ENCODE results near the gene SRRM2. TPM values are rescaled to one million over a fixed set of nuclear protein-coding genes. Genes with fewer than 3 reads are reported as not detected.

Gene SRRM2
- total RNA-seq, 1 experiment from 2014 or later = 127 TPM

GRCh38 chr16:2756288-2757015 is 4.0 kb downstream of the SRRM2 start:
- no peaks in the 10 kb centered on the region for H3K9me2 ChIP-seq (replicated peaks; ENCODE audit: insufficient read depth, low read length)
- H3K79me2 ChIP-seq (ENCODE audit: low read length) = peaks cover 85% of the 10 kb centered on the region
- H2AFZ ChIP-seq (ENCODE audit: low read length) = no peak overlapping the region
- no peak overlapping the region for H3K4me2 ChIP-seq (ENCODE audit: low read depth, low read length, poor library complexity, severe bottlenecking)
- peaks cover 79% of the 10 kb centered on the region for H3K36me3 ChIP-seq (ENCODE audit: insufficient read depth, low read length)
- peaks cover 23% of the 10 kb centered on the region for H3K4me1 ChIP-seq (ENCODE audit: low read length)
- peaks cover 69% of the 10 kb centered on the region for H4K20me1 ChIP-seq (ENCODE audit: insufficient read depth, low read depth, low read length)
- no peaks in the 10 kb centered on the region for H3K9me3 ChIP-seq (ENCODE audit: low read length)
- DNase-seq = no peak
- no peaks in the 10 kb centered on the region for H3K27me3 ChIP-seq (ENCODE audit: low read length)
- H3K27ac ChIP-seq (ENCODE audit: low read length) = no peak overlapping the region
- H3K4me3 ChIP-seq (ENCODE audit: low read length) = no peak overlapping the region
- H3K9ac ChIP-seq (ENCODE audit: low read length) = no peak overlapping the region

GRCh38 chr16:2757344-2757743 is 4.9 kb downstream of the SRRM2 start:
- no peaks in the 10 kb centered on the region for H3K9me3 ChIP-seq (ENCODE audit: low read length)
- no peak overlapping the region for H2AFZ ChIP-seq (ENCODE audit: low read length)
- no peak for DNase-seq
- H3K4me2 ChIP-seq (ENCODE audit: low read depth, low read length, poor library complexity, severe bottlenecking) = no peak overlapping the region
- H3K27me3 ChIP-seq (ENCODE audit: low read length) = no peaks in the 10 kb centered on the region
- peaks cover 92% of the 10 kb centered on the region for H3K79me2 ChIP-seq (ENCODE audit: low read length)
- no peak overlapping the region for H3K27ac ChIP-seq (ENCODE audit: low read length)
- H4K20me1 ChIP-seq (ENCODE audit: insufficient read depth, low read depth, low read length) = peaks cover 78% of the 10 kb centered on the region
- no peak overlapping the region for H3K9ac ChIP-seq (ENCODE audit: low read length)
- H3K4me3 ChIP-seq (ENCODE audit: low read length) = no peak overlapping the region
- peaks cover 18% of the 10 kb centered on the region for H3K4me1 ChIP-seq (ENCODE audit: low read length)
- H3K36me3 ChIP-seq (ENCODE audit: insufficient read depth, low read length) = peaks cover 88% of the 10 kb centered on the region
- H3K9me2 ChIP-seq (replicated peaks; ENCODE audit: insufficient read depth, low read length) = no peaks in the 10 kb centered on the region

GRCh38 chr16:2761472-2761871 is 9.0 kb downstream of the SRRM2 start:
- peaks cover 85% of the 10 kb centered on the region for H3K79me2 ChIP-seq (ENCODE audit: low read length)
- H4K20me1 ChIP-seq (ENCODE audit: insufficient read depth, low read depth, low read length) = peaks cover 80% of the 10 kb centered on the region

GRCh38 chr16:2761886-2762583 is 9.6 kb downstream of the SRRM2 start:
- Histone ChIP-seq H3K27ac (ENCODE audit: low read length) (no peak overlapping the region), H3K27me3 (ENCODE audit: low read length) (no peaks in the 10 kb centered on the region), H3K79me2 (ENCODE audit: low read length) (peaks cover 80% of the 10 kb centered on the region), H3K4me3 (ENCODE audit: low read length) (no peak overlapping the region), H3K4me1 (ENCODE audit: low read length) (no peaks in the 10 kb centered on the region), H3K4me2 (ENCODE audit: low read depth, low read length, poor library complexity, severe bottlenecking) (no peak overlapping the region), H4K20me1 (ENCODE audit: insufficient read depth, low read depth, low read length) (peaks cover 78% of the 10 kb centered on the region), H3K9me2 (replicated peaks; ENCODE audit: insufficient read depth, low read length) (no peaks in the 10 kb centered on the region), H3K9me3 (ENCODE audit: low read length) (no peaks in the 10 kb centered on the region), H2AFZ (ENCODE audit: low read length) (no peak overlapping the region), H3K9ac (ENCODE audit: low read length) (no peak overlapping the region), H3K36me3 (ENCODE audit: insufficient read depth, low read length) (peaks cover 90% of the 10 kb centered on the region)
- DNase-seq = no peak

More at GRCh38 chr16:2761472-2761871, 9.0 kb downstream of the SRRM2 start:
- peaks cover 92% of the 10 kb centered on the region for H3K36me3 ChIP-seq (ENCODE audit: insufficient read depth, low read length)
- no peaks in the 10 kb centered on the region for H3K9me3 ChIP-seq (ENCODE audit: low read length)
- H3K9ac ChIP-seq (ENCODE audit: low read length) = no peak overlapping the region
- no peak overlapping the region for H3K4me3 ChIP-seq (ENCODE audit: low read length)
- H3K27ac ChIP-seq (ENCODE audit: low read length) = no peak overlapping the region
- H3K4me2 ChIP-seq (ENCODE audit: low read depth, low read length, poor library complexity, severe bottlenecking) = no peak overlapping the region
- no peak overlapping the region for H2AFZ ChIP-seq (ENCODE audit: low read length)
- no peaks in the 10 kb centered on the region for H3K27me3 ChIP-seq (ENCODE audit: low read length)
- no peaks in the 10 kb centered on the region for H3K9me2 ChIP-seq (replicated peaks; ENCODE audit: insufficient read depth, low read length)
- no peaks in the 10 kb centered on the region for H3K4me1 ChIP-seq (ENCODE audit: low read length)
- no peak for DNase-seq

GRCh38 chr16:2762711-2763110 is 10.3 kb downstream of the SRRM2 start:
- no peaks in the 10 kb centered on the region for H3K4me1 ChIP-seq (ENCODE audit: low read length)
- H2AFZ ChIP-seq (ENCODE audit: low read length) = no peak overlapping the region
- no peak overlapping the region for H3K4me3 ChIP-seq (ENCODE audit: low read length)
- H3K27me3 ChIP-seq (ENCODE audit: low read length) = no peaks in the 10 kb centered on the region
- no peak for DNase-seq
- no peaks in the 10 kb centered on the region for H3K9me2 ChIP-seq (replicated peaks; ENCODE audit: insufficient read depth, low read length)
- no peak overlapping the region for H3K4me2 ChIP-seq (ENCODE audit: low read depth, low read length, poor library complexity, severe bottlenecking)
- no peak overlapping the region for H3K9ac ChIP-seq (ENCODE audit: low read length)
- peaks cover 90% of the 10 kb centered on the region for H3K36me3 ChIP-seq (ENCODE audit: insufficient read depth, low read length)
- H3K79me2 ChIP-seq (ENCODE audit: low read length) = peaks cover 73% of the 10 kb centered on the region
- no peaks in the 10 kb centered on the region for H3K9me3 ChIP-seq (ENCODE audit: low read length)
- H4K20me1 ChIP-seq (ENCODE audit: insufficient read depth, low read depth, low read length) = peaks cover 72% of the 10 kb centered on the region
- H3K27ac ChIP-seq (ENCODE audit: low read length) = no peak overlapping the region

- no peak overlapping the region for H3K4me2 ChIP-seq (ENCODE audit: low read depth, low read length, poor library complexity, severe bottlenecking)
- no peaks in the 10 kb centered on the region for H3K27me3 ChIP-seq (ENCODE audit: low read length)
- no peak overlapping the region for H3K27ac ChIP-seq (ENCODE audit: low read length)
- DNase-seq = no peak
- H3K9ac ChIP-seq (ENCODE audit: low read length) = no peak overlapping the region
- H3K9me2 ChIP-seq (replicated peaks; ENCODE audit: insufficient read depth, low read length) = no peaks in the 10 kb centered on the region
- H4K20me1 ChIP-seq (ENCODE audit: insufficient read depth, low read depth, low read length) = peaks cover 72% of the 10 kb centered on the region
- H3K9me3 ChIP-seq (ENCODE audit: low read length) = no peaks in the 10 kb centered on the region
- peaks cover 69% of the 10 kb centered on the region for H3K79me2 ChIP-seq (ENCODE audit: low read length)
- peaks cover 87% of the 10 kb centered on the region for H3K36me3 ChIP-seq (ENCODE audit: insufficient read depth, low read length)
- H3K4me3 ChIP-seq (ENCODE audit: low read length) = no peak overlapping the region
- H2AFZ ChIP-seq (ENCODE audit: low read length) = no peak overlapping the region
- H3K4me1 ChIP-seq (ENCODE audit: low read length) = no peaks in the 10 kb centered on the region
These were observed 10.7 kb downstream of the SRRM2 start for GRCh38 chr16:2763173-2763572.

GRCh38 chr16:2764718-2765117 is 12.3 kb downstream of the SRRM2 start:
- Histone ChIP-seq H4K20me1 (ENCODE audit: insufficient read depth, low read depth, low read length) (peaks cover 67% of the 10 kb centered on the region), H2AFZ (ENCODE audit: low read length) (no peak overlapping the region), H3K9ac (ENCODE audit: low read length) (no peak overlapping the region), H3K9me3 (ENCODE audit: low read length) (no peaks in the 10 kb centered on the region), H3K79me2 (ENCODE audit: low read length) (peaks cover 54% of the 10 kb centered on the region), H3K36me3 (ENCODE audit: insufficient read depth, low read length) (peaks cover 83% of the 10 kb centered on the region), H3K9me2 (replicated peaks; ENCODE audit: insufficient read depth, low read length) (no peaks in the 10 kb centered on the region), H3K4me3 (ENCODE audit: low read length) (no peak overlapping the region), H3K27ac (ENCODE audit: low read length) (no peak overlapping the region), H3K27me3 (ENCODE audit: low read length) (no peaks in the 10 kb centered on the region), H3K4me1 (ENCODE audit: low read length) (peaks cover 3% of the 10 kb centered on the region; the same call in 1 of the 2 replicates), H3K4me2 (ENCODE audit: low read depth, low read length, poor library complexity, severe bottlenecking) (no peak overlapping the region)
- no peak for DNase-seq
